H9 (cell line): ENCODE results near the gene IFI44. TPM values are rescaled to one million over a fixed set of nuclear protein-coding genes. Genes with fewer than 3 reads are reported as not detected.

Source experiments
- DNase-seq: peaks from one replicate; pipeline ENCODE4 v3.0.0-alpha.2; 2017
- H2AFZ ChIP-seq: one replicate; pipeline ENCODE4 v1.6.1; 2013; ENCODE audit warnings: mild to moderate bottlenecking, low read length, control low read depth, moderate library complexity
- H2AK5ac ChIP-seq: 2 replicates; pipeline ENCODE4 v1.6.1; 2013; ENCODE audit warnings: low read length, control low read depth, mixed read lengths; ENCODE audit not compliant: insufficient read length
- H2BK120ac ChIP-seq: one replicate; pipeline ENCODE4 v1.6.1; 2013; ENCODE audit warnings: low read depth, mild to moderate bottlenecking, low read length, control low read depth, inconsistent platforms; ENCODE audit not compliant: poor library complexity, severe bottlenecking
- H2BK12ac ChIP-seq: 2 replicates; pipeline ENCODE4 v1.6.1; 2013; ENCODE audit warnings: low read length, control low read depth, mixed read lengths, low read depth; ENCODE audit not compliant: insufficient read length
- H2BK15ac ChIP-seq: 2 replicates; pipeline ENCODE4 v1.6.1; 2013; ENCODE audit warnings: low read depth, low read length, control low read depth
- H2BK20ac ChIP-seq: one replicate; pipeline ENCODE4 v1.6.1; 2013; ENCODE audit warnings: low read depth, mild to moderate bottlenecking, low read length, control low read depth, inconsistent platforms; ENCODE audit not compliant: poor library complexity, severe bottlenecking
- H2BK5ac ChIP-seq: 2 replicates; pipeline ENCODE4 v1.6.1; 2013; ENCODE audit warnings: low read length, control low read depth, mixed read lengths; ENCODE audit not compliant: insufficient read length
- H3K14ac ChIP-seq: 2 replicates; pipeline ENCODE4 v1.6.1; 2013; ENCODE audit warnings: low read length, control low read depth; ENCODE audit not compliant: insufficient read depth
- H3K18ac ChIP-seq: 2 replicates; pipeline ENCODE4 v1.6.1; 2013; ENCODE audit warnings: low read depth, mild to moderate bottlenecking, mixed read lengths, low read length, control low read depth; ENCODE audit not compliant: insufficient read length
- H3K23ac ChIP-seq: 2 replicates; pipeline ENCODE4 v1.6.1; 2013; ENCODE audit warnings: low read length, control low read depth, mixed read lengths, low read depth; ENCODE audit not compliant: insufficient read length
- H3K23me2 ChIP-seq: 2 replicates; pipeline ENCODE4 v1.6.1; 2013; ENCODE audit warnings: low read depth, mild to moderate bottlenecking, mixed read lengths, low read length, control low read depth; ENCODE audit not compliant: insufficient read length, poor library complexity, severe bottlenecking
- H3K27ac ChIP-seq: 2 replicates; pipeline ENCODE4 v1.5.1; 2013; ENCODE audit warnings: low read length, control low read depth, mixed read lengths, low read depth; ENCODE audit not compliant: insufficient read length
- H3K27me3 ChIP-seq: 2 replicates; pipeline ENCODE4 v1.6.1; 2013; ENCODE audit warnings: low read length, control low read depth, inconsistent platforms; ENCODE audit not compliant: insufficient read depth
- H3K4ac ChIP-seq: 2 replicates; pipeline ENCODE4 v1.6.1; 2013; ENCODE audit warnings: low read depth, mild to moderate bottlenecking, control low read depth, inconsistent platforms, low read length, moderate library complexity
- H3K4me1 ChIP-seq: 2 replicates; pipeline ENCODE4 v1.6.1; 2013; ENCODE audit warnings: low read length, control low read depth, inconsistent platforms; ENCODE audit not compliant: insufficient read depth
- H3K4me2 ChIP-seq: 2 replicates; pipeline ENCODE4 v1.6.1; 2013; ENCODE audit warnings: low read length, control low read depth, mixed read lengths; ENCODE audit not compliant: insufficient read length, insufficient read depth
- H3K56ac ChIP-seq: 2 replicates; pipeline ENCODE4 v1.6.1; 2013; ENCODE audit warnings: low read depth, mild to moderate bottlenecking, mixed read lengths, low read length, control low read depth; ENCODE audit not compliant: insufficient read length
- H3K79me1 ChIP-seq: 2 replicates; pipeline ENCODE4 v1.6.1; 2013; ENCODE audit warnings: low read depth, mild to moderate bottlenecking, moderate library complexity, low read length, control low read depth, inconsistent platforms; ENCODE audit not compliant: insufficient read depth, poor library complexity, severe bottlenecking
- H3K79me2 ChIP-seq: 2 replicates; pipeline ENCODE4 v1.6.1; 2013; ENCODE audit warnings: low read length, control low read depth, inconsistent platforms; ENCODE audit not compliant: insufficient read depth
- H3K9ac ChIP-seq: 2 replicates; pipeline ENCODE4 v1.6.1; 2013; ENCODE audit warnings: low read length, control low read depth, mixed read lengths; ENCODE audit not compliant: insufficient read length; ENCODE audit errors: extremely low read depth
- H3K9me3 ChIP-seq: one replicate; pipeline ENCODE4 v1.6.1; 2013; ENCODE audit warnings: low read depth, low read length, inconsistent platforms; ENCODE audit not compliant: control insufficient read depth
- H3T11ph ChIP-seq: one replicate; pipeline ENCODE4 v1.6.1; 2013; ENCODE audit warnings: mild to moderate bottlenecking, low read length, control low read depth, inconsistent platforms
- H4K20me1 ChIP-seq: one replicate; pipeline ENCODE4 v1.6.1; 2013; ENCODE audit not compliant: control insufficient read depth, insufficient read length, insufficient read depth
- H4K5ac ChIP-seq: 2 replicates; pipeline ENCODE4 v1.6.1; 2013; ENCODE audit warnings: low read depth, mild to moderate bottlenecking, mixed read lengths, low read length, control low read depth; ENCODE audit not compliant: insufficient read length
- H4K8ac ChIP-seq: replicated peaks from 2 replicates; pipeline ENCODE4 v1.6.1; 2013; ENCODE audit warnings: low read length, control low read depth, mixed read lengths, low read depth; ENCODE audit not compliant: insufficient read length
- H4K91ac ChIP-seq: 2 replicates; pipeline ENCODE4 v1.6.1; 2013; ENCODE audit warnings: low read depth, mild to moderate bottlenecking, moderate library complexity, mixed read lengths, low read length, control low read depth; ENCODE audit not compliant: insufficient read length
- H3K27ac Mint-ChIP-seq, 3 experiments: 2 replicates in 2 of 3; 3 replicates in 1 of 3; pipeline ENCODE4 v1.8.0; 2020 to 2021; ENCODE audit warnings: mixed read lengths in 3 of 3, mild to moderate bottlenecking in 1 of 3, moderate library complexity in 1 of 3
- H3K27me3 Mint-ChIP-seq: 2 replicates; pipeline ENCODE4 v1.8.0; 2021; ENCODE audit warnings: low read depth, mild to moderate bottlenecking, moderate library complexity, mixed read lengths
- H3K36me3 Mint-ChIP-seq, 3 experiments: 2 replicates in 2 of 3; 3 replicates in 1 of 3; pipeline ENCODE4 v1.8.0; 2020 to 2021; ENCODE audit warnings: low read depth in 3 of 3, mixed read lengths in 3 of 3; ENCODE audit not compliant: insufficient read depth in 1 of 3
- H3K4me1 Mint-ChIP-seq, 2 experiments: 2 replicates each; pipeline ENCODE4 v1.8.0; 2020; ENCODE audit warnings: mixed read lengths in 2 of 2
- H3K4me3 Mint-ChIP-seq, 2 experiments: 2 replicates in 1 of 2; 3 replicates in 1 of 2; pipeline ENCODE4 v1.8.0; 2020 to 2021; ENCODE audit warnings: mild to moderate bottlenecking in 2 of 2, mixed read lengths in 2 of 2, moderate library complexity in 1 of 2
- H3K9me3 Mint-ChIP-seq, 2 experiments: 2 replicates in 1 of 2; 3 replicates in 1 of 2; pipeline ENCODE4 v1.8.0; 2020; ENCODE audit warnings: mild to moderate bottlenecking in 2 of 2, mixed read lengths in 2 of 2, moderate library complexity in 1 of 2
- total RNA-seq: library from RNA; stranded (reverse); gene quantifications from 2 replicates; pipeline ENCODE4 v1.2.1, GENCODE V29; 2021
- TF ChIP-seq, protein P1 (sequence below): fragments of 200-600 bp; sonication (generic); conservative IDR thresholded peaks from 3 replicates; pipeline ENCODE4 v1.8.0; 2021; ENCODE audit warnings: antibody characterized with exemption, mild to moderate bottlenecking

IFI44 gene
- total RNA-seq, 1 experiment from 2014 or later, result not detected

- Histone ChIP-seq H2AFZ (no peak overlapping the region), H2BK12ac (no peak overlapping the region)
- TF ChIP-seq, protein P1, sequence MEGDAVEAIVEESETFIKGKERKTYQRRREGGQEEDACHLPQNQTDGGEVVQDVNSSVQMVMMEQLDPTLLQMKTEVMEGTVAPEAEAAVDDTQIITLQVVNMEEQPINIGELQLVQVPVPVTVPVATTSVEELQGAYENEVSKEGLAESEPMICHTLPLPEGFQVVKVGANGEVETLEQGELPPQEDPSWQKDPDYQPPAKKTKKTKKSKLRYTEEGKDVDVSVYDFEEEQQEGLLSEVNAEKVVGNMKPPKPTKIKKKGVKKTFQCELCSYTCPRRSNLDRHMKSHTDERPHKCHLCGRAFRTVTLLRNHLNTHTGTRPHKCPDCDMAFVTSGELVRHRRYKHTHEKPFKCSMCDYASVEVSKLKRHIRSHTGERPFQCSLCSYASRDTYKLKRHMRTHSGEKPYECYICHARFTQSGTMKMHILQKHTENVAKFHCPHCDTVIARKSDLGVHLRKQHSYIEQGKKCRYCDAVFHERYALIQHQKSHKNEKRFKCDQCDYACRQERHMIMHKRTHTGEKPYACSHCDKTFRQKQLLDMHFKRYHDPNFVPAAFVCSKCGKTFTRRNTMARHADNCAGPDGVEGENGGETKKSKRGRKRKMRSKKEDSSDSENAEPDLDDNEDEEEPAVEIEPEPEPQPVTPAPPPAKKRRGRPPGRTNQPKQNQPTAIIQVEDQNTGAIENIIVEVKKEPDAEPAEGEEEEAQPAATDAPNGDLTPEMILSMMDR, result no peak
Observed at GRCh38 chr1:78678324-78678723, 28.7 kb downstream of the IFI44 start.

More at GRCh38 chr1:78678324-78678723, 28.7 kb downstream of the IFI44 start:
- Mint-ChIP-seq H3K4me3 (no peak overlapping the region), H3K27me3 (peaks cover 4% of the 10 kb centered on the region; the same call in 1 of the 2 replicates), H3K36me3 (no peaks in the 10 kb centered on the region), H3K4me1 (no peaks in the 10 kb centered on the region), H3K27ac (no peak overlapping the region), H3K9me3 (no peaks in the 10 kb centered on the region; a peak in 1 of 5 replicates)
- Histone ChIP-seq H2AK5ac (no peak overlapping the region), H2BK15ac (no peak overlapping the region), H2BK5ac (no peak overlapping the region), H4K5ac (no peak overlapping the region), H4K20me1 (no peaks in the 10 kb centered on the region), H3K27me3 (no peaks in the 10 kb centered on the region), H3K79me1 (no peaks in the 10 kb centered on the region), H3K4ac (no peak overlapping the region), H2BK20ac (no peak overlapping the region), H3K9me3 (no peaks in the 10 kb centered on the region), H3T11ph (no peak overlapping the region), H3K14ac (no peak overlapping the region), H3K18ac (no peak overlapping the region), H4K8ac (no peak overlapping the region), H3K56ac (no peak overlapping the region), H3K23me2 (no peaks in the 10 kb centered on the region), H2BK120ac (no peak overlapping the region), H3K4me1 (no peaks in the 10 kb centered on the region), H3K9ac (no peak overlapping the region), H3K79me2 (no peaks in the 10 kb centered on the region), H3K23ac (no peak overlapping the region), H3K27ac (no peak overlapping the region), H4K91ac (no peak overlapping the region), H3K4me2 (no peak overlapping the region)
- no peak for DNase-seq
